ENCODE data around the gene RDM1.

The RDM1 gene

DNA sequence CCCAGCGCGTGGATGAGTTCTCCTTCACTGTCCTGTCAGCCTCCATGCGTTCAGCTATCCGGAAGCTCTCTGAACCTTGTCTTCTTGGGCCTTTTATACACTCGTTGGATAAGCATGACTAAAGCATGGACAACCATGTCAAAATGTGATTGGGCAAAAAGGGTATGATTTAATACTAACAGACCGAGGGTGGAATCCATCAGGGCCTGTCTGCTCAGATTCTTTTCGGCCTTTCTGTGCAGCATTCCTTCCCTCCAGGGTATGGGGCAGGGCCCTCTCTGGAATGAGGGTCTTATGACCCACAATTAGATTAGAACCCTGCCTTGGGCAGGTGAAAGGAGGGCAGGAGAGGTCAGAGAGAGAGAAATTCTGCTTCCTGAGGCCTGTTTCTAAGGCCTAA lies 36.4 kb downstream of the RDM1 start:
- no peak overlapping the region for H3K27ac ChIP-seq (ENCODE audit: low read depth, low read length, poor library complexity, severe bottlenecking)
- no peak overlapping the region for H2AFZ ChIP-seq (ENCODE audit: low read length)
- no peaks in the 10 kb centered on the region for H3K9me2 ChIP-seq (ENCODE audit: low read depth, low read length)
- H3K9me3 ChIP-seq (ENCODE audit: low read length) = no peaks in the 10 kb centered on the region
- no peaks in the 10 kb centered on the region for H3K36me3 ChIP-seq (ENCODE audit: insufficient read depth, low read length)
- H3K4me2 ChIP-seq (ENCODE audit: low read length) = no peak overlapping the region
- H3F3A ChIP-seq (ENCODE audit: insufficient read depth, low read length) = no peaks in the 10 kb centered on the region
- no peaks in the 10 kb centered on the region for H3K27me3 ChIP-seq (ENCODE audit: insufficient read depth, low read length)
- H3K4me1 ChIP-seq (ENCODE audit: insufficient read depth, low read length, severe bottlenecking) = no peaks in the 10 kb centered on the region
- H3K79me2 ChIP-seq (ENCODE audit: insufficient read depth, low read length) = no peaks in the 10 kb centered on the region
- no peak overlapping the region for H3K4me3 ChIP-seq (ENCODE audit: low read depth, low read length, poor library complexity, severe bottlenecking)
- no peak for TF ChIP-seq EZH2 (IDR thresholded peaks at IDR 0.05; ENCODE audit: borderline replicate concordance, low read length)
- TF ChIP-seq, protein P1, sequence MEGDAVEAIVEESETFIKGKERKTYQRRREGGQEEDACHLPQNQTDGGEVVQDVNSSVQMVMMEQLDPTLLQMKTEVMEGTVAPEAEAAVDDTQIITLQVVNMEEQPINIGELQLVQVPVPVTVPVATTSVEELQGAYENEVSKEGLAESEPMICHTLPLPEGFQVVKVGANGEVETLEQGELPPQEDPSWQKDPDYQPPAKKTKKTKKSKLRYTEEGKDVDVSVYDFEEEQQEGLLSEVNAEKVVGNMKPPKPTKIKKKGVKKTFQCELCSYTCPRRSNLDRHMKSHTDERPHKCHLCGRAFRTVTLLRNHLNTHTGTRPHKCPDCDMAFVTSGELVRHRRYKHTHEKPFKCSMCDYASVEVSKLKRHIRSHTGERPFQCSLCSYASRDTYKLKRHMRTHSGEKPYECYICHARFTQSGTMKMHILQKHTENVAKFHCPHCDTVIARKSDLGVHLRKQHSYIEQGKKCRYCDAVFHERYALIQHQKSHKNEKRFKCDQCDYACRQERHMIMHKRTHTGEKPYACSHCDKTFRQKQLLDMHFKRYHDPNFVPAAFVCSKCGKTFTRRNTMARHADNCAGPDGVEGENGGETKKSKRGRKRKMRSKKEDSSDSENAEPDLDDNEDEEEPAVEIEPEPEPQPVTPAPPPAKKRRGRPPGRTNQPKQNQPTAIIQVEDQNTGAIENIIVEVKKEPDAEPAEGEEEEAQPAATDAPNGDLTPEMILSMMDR (IDR thresholded peaks at IDR 0.05; ENCODE audit: low read length) = no peak
- H3K9ac ChIP-seq (ENCODE audit: low read length) = no peak overlapping the region
- no peaks in the 10 kb centered on the region for H4K20me1 ChIP-seq (ENCODE audit: insufficient read depth, low read length)

- H3K9ac ChIP-seq (ENCODE audit: low read length) = no peak overlapping the region
- no peak overlapping the region for H2AFZ ChIP-seq (ENCODE audit: low read length)
- H3K36me3 ChIP-seq (ENCODE audit: insufficient read depth, low read length) = no peaks in the 10 kb centered on the region
- H3K9me3 ChIP-seq (ENCODE audit: low read length) = no peaks in the 10 kb centered on the region
- no peak for TF ChIP-seq EZH2 (IDR thresholded peaks at IDR 0.05; ENCODE audit: borderline replicate concordance, low read length)
- TF ChIP-seq, protein P1 (IDR thresholded peaks at IDR 0.05; ENCODE audit: low read length) = no peak
- H4K20me1 ChIP-seq (ENCODE audit: insufficient read depth, low read length) = no peaks in the 10 kb centered on the region
- no peaks in the 10 kb centered on the region for H3K79me2 ChIP-seq (ENCODE audit: insufficient read depth, low read length)
- no peak overlapping the region for H3K4me2 ChIP-seq (ENCODE audit: low read length)
- H3K27me3 ChIP-seq (ENCODE audit: insufficient read depth, low read length) = no peaks in the 10 kb centered on the region
- H3F3A ChIP-seq (ENCODE audit: insufficient read depth, low read length) = no peaks in the 10 kb centered on the region
- no peak overlapping the region for H3K4me3 ChIP-seq (ENCODE audit: low read depth, low read length, poor library complexity, severe bottlenecking)
- no peaks in the 10 kb centered on the region for H3K9me2 ChIP-seq (ENCODE audit: low read depth, low read length)
- no peaks in the 10 kb centered on the region for H3K4me1 ChIP-seq (ENCODE audit: insufficient read depth, low read length, severe bottlenecking)
- no peak overlapping the region for H3K27ac ChIP-seq (ENCODE audit: low read depth, low read length, poor library complexity, severe bottlenecking)
Observed at GRCh38 chr17:35893751-35894150, 36.8 kb downstream of the RDM1 start.

- H3K4me2 ChIP-seq (ENCODE audit: low read length) = no peak overlapping the region
- no peaks in the 10 kb centered on the region for H3K79me2 ChIP-seq (ENCODE audit: insufficient read depth, low read length)
Observed at GRCh38 chr17:35892091-35893035, 38.2 kb downstream of the RDM1 start.

More at GRCh38 chr17:35892091-35893035, 38.2 kb downstream of the RDM1 start:
- TF ChIP-seq, protein P1 (IDR thresholded peaks at IDR 0.05; ENCODE audit: low read length) = no peak
- TF ChIP-seq EZH2 (IDR thresholded peaks at IDR 0.05; ENCODE audit: borderline replicate concordance, low read length) = no peak
- H4K20me1 ChIP-seq (ENCODE audit: insufficient read depth, low read length) = no peaks in the 10 kb centered on the region
- H3K27me3 ChIP-seq (ENCODE audit: insufficient read depth, low read length) = no peaks in the 10 kb centered on the region
- no peaks in the 10 kb centered on the region for H3K36me3 ChIP-seq (ENCODE audit: insufficient read depth, low read length)
- H2AFZ ChIP-seq (ENCODE audit: low read length) = no peak overlapping the region
- no peaks in the 10 kb centered on the region for H3K4me1 ChIP-seq (ENCODE audit: insufficient read depth, low read length, severe bottlenecking)
- no peak overlapping the region for H3K4me3 ChIP-seq (ENCODE audit: low read depth, low read length, poor library complexity, severe bottlenecking)
- no peaks in the 10 kb centered on the region for H3F3A ChIP-seq (ENCODE audit: insufficient read depth, low read length)
- H3K9ac ChIP-seq (ENCODE audit: low read length) = no peak overlapping the region
- no peaks in the 10 kb centered on the region for H3K9me3 ChIP-seq (ENCODE audit: low read length)
- no peak overlapping the region for H3K27ac ChIP-seq (ENCODE audit: low read depth, low read length, poor library complexity, severe bottlenecking)
- H3K9me2 ChIP-seq (ENCODE audit: low read depth, low read length) = no peaks in the 10 kb centered on the region

Data from OCI-LY1 (cell line).